IMR-90 (cell line): Measurements from ENCODE around the gene COL4A5. TPM values are rescaled to one million over a fixed set of nuclear protein-coding genes. Genes with fewer than 3 reads are reported as not detected.

Source experiments
- ATAC-seq: fragments of 200-7000 bp; cut with Tn5 transposase; 2 replicates; pipeline ENCODE4 v1.9.1; 2020; ENCODE audit warnings: low read depth, mild to moderate bottlenecking, moderate library complexity
- BruUV-seq: library from RNA; stranded (reverse); fragments of 400-500 nt; replicated peaks from 2 replicates; lab custom pipeline; 2021; lab: Mats Ljungman, UMichigan
- CTCF ChIA-PET: fragments of 300-600 bp; formaldehyde crosslinking; extraction: SDS; loops from one replicate; lab custom pipeline; 2021; ENCODE audit warnings: antibody characterized with exemption; lab: Yijun Ruan, JAX
- POLR2A ChIA-PET: fragments of 300-600 bp; sonication (Branson Sonifier 250); formaldehyde crosslinking; loops from one replicate; lab custom pipeline; 2022; ENCODE audit warnings: antibody characterized with exemption; ENCODE audit not compliant: unreplicated experiment; lab: Charles Lee
- DNase-seq: peaks from one replicate; pipeline ENCODE4 v3.0.0; 2013
- H2AFZ ChIP-seq: replicated peaks from 2 replicates; pipeline ENCODE3; 2013; ENCODE audit warnings: low read length, mild to moderate bottlenecking; ENCODE audit not compliant: poor library complexity
- H2AK5ac ChIP-seq: 2 replicates; pipeline ENCODE4 v1.6.1; 2013; ENCODE audit warnings: low read depth, low read length, inconsistent platforms
- H2AK9ac ChIP-seq: replicated peaks from 2 replicates; pipeline ENCODE3; 2013; ENCODE audit warnings: mild to moderate bottlenecking, low read depth, low read length, moderate library complexity; ENCODE audit not compliant: poor library complexity
- H2BK120ac ChIP-seq: 2 replicates; pipeline ENCODE4 v1.6.1; 2013; ENCODE audit warnings: low read depth, low read length, inconsistent platforms
- H2BK15ac ChIP-seq: 3 replicates; pipeline ENCODE4 v1.6.1; 2013; ENCODE audit warnings: low read depth, low read length, inconsistent platforms
- H2BK20ac ChIP-seq: 2 replicates; pipeline ENCODE4 v1.6.1; 2013; ENCODE audit warnings: low read depth, mild to moderate bottlenecking, inconsistent platforms, low read length, moderate library complexity
- H2BK5ac ChIP-seq: 2 replicates; pipeline ENCODE4 v1.6.1; 2013; ENCODE audit warnings: mild to moderate bottlenecking, low read depth, low read length, inconsistent platforms; ENCODE audit not compliant: poor library complexity, severe bottlenecking
- H3K14ac ChIP-seq: replicated peaks from 2 replicates; pipeline ENCODE4 v1.6.1; 2013; ENCODE audit warnings: low read depth, low read length, inconsistent platforms
- H3K18ac ChIP-seq: 2 replicates; pipeline ENCODE4 v1.6.1; 2013; ENCODE audit warnings: low read depth, low read length, control low read depth
- H3K23ac ChIP-seq: 2 replicates; pipeline ENCODE4 v1.6.1; 2013; ENCODE audit warnings: low read depth, low read length, inconsistent platforms
- H3K27ac ChIP-seq: 2 replicates; pipeline ENCODE4 v1.5.1; 2013; ENCODE audit warnings: mild to moderate bottlenecking, control low read depth, low read length; ENCODE audit not compliant: insufficient read depth
- H3K27me3 ChIP-seq: 2 replicates; pipeline ENCODE4 v1.6.1; 2013; ENCODE audit warnings: low read length; ENCODE audit not compliant: control insufficient read depth, insufficient read depth
- H3K36me3 ChIP-seq: 2 replicates; pipeline ENCODE4 v1.6.1; 2013; ENCODE audit warnings: low read length, mixed read lengths; ENCODE audit not compliant: control insufficient read depth, insufficient read depth
- H3K4ac ChIP-seq: 2 replicates; pipeline ENCODE4 v1.6.1; 2013; ENCODE audit warnings: low read depth, low read length, inconsistent platforms
- H3K4me1 ChIP-seq: 2 replicates; pipeline ENCODE4 v1.6.1; 2013; ENCODE audit warnings: low read length, mixed read lengths; ENCODE audit not compliant: control insufficient read depth, insufficient read depth
- H3K4me2 ChIP-seq: 2 replicates; pipeline ENCODE4 v1.6.1; 2013; ENCODE audit warnings: low read depth, mild to moderate bottlenecking, control low read depth, low read length, moderate library complexity
- H3K4me3 ChIP-seq: 2 replicates; pipeline ENCODE4 v1.5.1; 2013; ENCODE audit warnings: low read depth, mild to moderate bottlenecking, control low read depth, low read length, moderate library complexity; ENCODE audit not compliant: insufficient read depth
- H3K56ac ChIP-seq: 2 replicates; pipeline ENCODE4 v1.6.1; 2013; ENCODE audit warnings: low read length, inconsistent platforms; ENCODE audit not compliant: insufficient read depth; ENCODE audit errors: extremely low read depth
- H3K79me1 ChIP-seq, 2 experiments: 2 replicates each; pipeline ENCODE4 v1.6.1; 2013; ENCODE audit warnings: low read length in 2 of 2, inconsistent platforms in 1 of 2, low read depth in 1 of 2
- H3K9ac ChIP-seq: 2 replicates; pipeline ENCODE4 v1.6.1; 2013; ENCODE audit warnings: low read depth, low read length, control low read depth
- H3K9me1 ChIP-seq: 2 replicates; pipeline ENCODE4 v1.6.1; 2013; ENCODE audit warnings: low read length, inconsistent platforms; ENCODE audit not compliant: insufficient read depth
- H3K9me3 ChIP-seq: 2 replicates; pipeline ENCODE4 v1.6.1; 2013; ENCODE audit warnings: low read length; ENCODE audit not compliant: control insufficient read depth, insufficient read depth
- H4K20me1 ChIP-seq: 2 replicates; pipeline ENCODE4 v1.6.1; 2013; ENCODE audit warnings: low read length, inconsistent platforms; ENCODE audit not compliant: insufficient read depth
- H4K5ac ChIP-seq: 2 replicates; pipeline ENCODE4 v1.6.1; 2013; ENCODE audit warnings: mild to moderate bottlenecking, low read depth, low read length, control low read depth
- H4K8ac ChIP-seq, 2 experiments: 2 replicates each; pipeline ENCODE4 v1.6.1; 2013; ENCODE audit warnings: low read depth in 2 of 2, low read length in 2 of 2, control low read depth in 1 of 2, inconsistent platforms in 1 of 2
- H4K91ac ChIP-seq: 2 replicates; pipeline ENCODE4 v1.6.1; 2013; ENCODE audit warnings: low read depth, low read length, inconsistent platforms; ENCODE audit not compliant: insufficient read depth
- BHLHE40 ChIP-seq: fragments of 150-350 bp; IDR thresholded peaks from 2 replicates; pipeline ENCODE4 v1.6.1; 2016; ENCODE audit warnings: mild to moderate bottlenecking, low read depth, low read length
- CHD1 ChIP-seq: IDR thresholded peaks from 2 replicates; pipeline ENCODE4 v1.6.1; 2012; ENCODE audit warnings: low read depth, low read length, improper control_type of control experiment
- ELK1 ChIP-seq: fragments of 150-350 bp; IDR thresholded peaks from 2 replicates; pipeline ENCODE4 v1.6.1; 2016; ENCODE audit warnings: low read depth, mild to moderate bottlenecking, low read length, moderate library complexity, borderline replicate concordance
- FOS ChIP-seq: fragments of 150-350 bp; IDR thresholded peaks from 2 replicates; pipeline ENCODE4 v1.6.1; 2016; ENCODE audit warnings: low read depth, low read length
- MAFK ChIP-seq: IDR thresholded peaks from 2 replicates; pipeline ENCODE4 v1.6.1; 2012; ENCODE audit warnings: low read depth, low read length, improper control_type of control experiment
- MXI1 ChIP-seq: IDR thresholded peaks from 2 replicates; pipeline ENCODE4 v1.6.1; 2012; ENCODE audit warnings: low read depth, mild to moderate bottlenecking, low read length, moderate library complexity, borderline replicate concordance
- NFE2L2 ChIP-seq: fragments of 150-350 bp; IDR thresholded peaks from 2 replicates; pipeline ENCODE4 v1.6.1; 2016; ENCODE audit warnings: low read depth, mild to moderate bottlenecking, low read length
- RAD21 ChIP-seq: IDR thresholded peaks from 2 replicates; pipeline ENCODE4 v1.6.1; 2012; ENCODE audit warnings: low read length, improper control_type of control experiment
- RCOR1 ChIP-seq: IDR thresholded peaks from 2 replicates; pipeline ENCODE4 v1.6.1; 2012; ENCODE audit warnings: mild to moderate bottlenecking, low read length, improper control_type of control experiment; ENCODE audit not compliant: insufficient replicate concordance
- SMC3 ChIP-seq: fragments of 150-350 bp; IDR thresholded peaks from 2 replicates; pipeline ENCODE4 v1.6.1; 2016; ENCODE audit warnings: low read depth, mild to moderate bottlenecking, antibody characterized with exemption, low read length, moderate library complexity
- WGBS, 2 experiments: methylation state at CpG; one replicate each; pipeline versions ENCODE4 v1.1.5 to v1.1.7; 2013; ENCODE audit warnings: missing lambda C conversion rate in 2 of 2; ENCODE audit not compliant: insufficient read length in 1 of 2; ENCODE audit errors: extremely low coverage in 2 of 2; 5-methylcytosine and 5-hydroxymethylcytosine counted together
- dilution Hi-C: fragments of 300-500 bp; cut with HindIII; formaldehyde crosslinking; loops from one replicate; pipeline ENCODE4 v1.14.3; 2018; ENCODE audit warnings: low sequenced_read_pairs; ENCODE audit not compliant: unreplicated experiment
- in situ Hi-C: fragments of 300-500 bp; cut with MboI; formaldehyde crosslinking; loops from 3 replicates; pipeline ENCODE4 v1.14.3; 2019; ENCODE audit warnings: low sequenced_read_pairs, inconsistent platforms, mixed read lengths
- intact Hi-C: fragments of 100-400 bp; cut with micrococcal nuclease; formaldehyde crosslinking; loops from 2 replicates; pipeline ENCODE4 v1.10.0; 2022
- polyA plus RNA-seq, 3 experiments: library from polyadenylated mRNA; depleted of rRNA; stranded (reverse); fragments of >200 nt; gene quantifications; 2 replicates each; pipeline ENCODE4 v1.2.3, GENCODE V29; 2012; ENCODE audit warnings: low replicate concordance in 1 of 3
- total RNA-seq: library from RNA; depleted of rRNA; stranded (reverse); fragments of >200 nt; gene quantifications from 2 replicates; pipeline ENCODE4 v1.2.3, GENCODE V29; 2012
- TF ChIP-seq, protein P1 (sequence below): conservative IDR thresholded peaks from 2 replicates; pipeline ENCODE4 v1.5.1; 2012; ENCODE audit warnings: mild to moderate bottlenecking, low read depth, low read length, improper control_type of control experiment

Gene COL4A5
- total and polyA plus RNA-seq, 2 of the 4 experiments (the other 2 are of a cell fraction) = 16.3 to 26.6 TPM

- Histone ChIP-seq H3K9me3 (no peaks in the 10 kb centered on the region), H3K56ac (no peak overlapping the region), H2BK20ac (no peak overlapping the region), H4K8ac (no peak overlapping the region), H2AFZ (no peak overlapping the region), H3K27ac (no peak overlapping the region), H4K5ac (no peak overlapping the region), H3K4me3 (no peak overlapping the region), H4K20me1 (no peaks in the 10 kb centered on the region), H3K4me1 (no peaks in the 10 kb centered on the region), H3K4me2 (no peak overlapping the region), H3K36me3 (peaks cover 1% of the 10 kb centered on the region; the same call in 1 of the 2 replicates), H3K18ac (no peak overlapping the region), H2BK120ac (no peak overlapping the region), H2AK9ac (no peak overlapping the region), H3K4ac (no peak overlapping the region), H3K23ac (no peak overlapping the region), H3K79me1 (no peaks in the 10 kb centered on the region), H3K14ac (no peak overlapping the region), H2BK5ac (no peak overlapping the region), H2BK15ac (no peak overlapping the region), H3K9me1 (no peaks in the 10 kb centered on the region), H3K27me3 (no peaks in the 10 kb centered on the region), H2AK5ac (no peak overlapping the region), H3K9ac (no peak overlapping the region), H4K91ac (no peak overlapping the region)
- CTCF ChIA-PET = no interaction called here
- intact Hi-C loops = no loop called here
- in situ Hi-C loops = no loop called here
- dilution Hi-C loops = no loop called here
- no TSS peak for BruUV-seq
- TF ChIP-seq ELK1 = no peak
- no peak for TF ChIP-seq RCOR1
- no peak for TF ChIP-seq CHD1
- no peak for TF ChIP-seq MXI1
- no peak for TF ChIP-seq SMC3
- TF ChIP-seq FOS = no peak
- TF ChIP-seq BHLHE40 = no peak
- TF ChIP-seq RAD21 = no peak
- TF ChIP-seq MAFK = no peak
- TF ChIP-seq, protein P1, sequence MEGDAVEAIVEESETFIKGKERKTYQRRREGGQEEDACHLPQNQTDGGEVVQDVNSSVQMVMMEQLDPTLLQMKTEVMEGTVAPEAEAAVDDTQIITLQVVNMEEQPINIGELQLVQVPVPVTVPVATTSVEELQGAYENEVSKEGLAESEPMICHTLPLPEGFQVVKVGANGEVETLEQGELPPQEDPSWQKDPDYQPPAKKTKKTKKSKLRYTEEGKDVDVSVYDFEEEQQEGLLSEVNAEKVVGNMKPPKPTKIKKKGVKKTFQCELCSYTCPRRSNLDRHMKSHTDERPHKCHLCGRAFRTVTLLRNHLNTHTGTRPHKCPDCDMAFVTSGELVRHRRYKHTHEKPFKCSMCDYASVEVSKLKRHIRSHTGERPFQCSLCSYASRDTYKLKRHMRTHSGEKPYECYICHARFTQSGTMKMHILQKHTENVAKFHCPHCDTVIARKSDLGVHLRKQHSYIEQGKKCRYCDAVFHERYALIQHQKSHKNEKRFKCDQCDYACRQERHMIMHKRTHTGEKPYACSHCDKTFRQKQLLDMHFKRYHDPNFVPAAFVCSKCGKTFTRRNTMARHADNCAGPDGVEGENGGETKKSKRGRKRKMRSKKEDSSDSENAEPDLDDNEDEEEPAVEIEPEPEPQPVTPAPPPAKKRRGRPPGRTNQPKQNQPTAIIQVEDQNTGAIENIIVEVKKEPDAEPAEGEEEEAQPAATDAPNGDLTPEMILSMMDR = no peak
- TF ChIP-seq NFE2L2 = no peak
- POLR2A ChIA-PET = no interaction called here
- ATAC-seq (no peak), DNase-seq (no peak)
- WGBS, 2 experiments = no CpG with 5 or more reads among the region's 3 CpGs
Measured at GRCh38 chrX:108664701-108665100, 225.1 kb downstream of the COL4A5 start.
